GM19455 (cell line): Measurements from ENCODE around the gene ARGLU1.

ENCODE experiments used
- ATAC-seq: cut with Tn5 transposase; IDR thresholded peaks from one replicate; pipeline ENCODE4 v1.9.1; 2021; ENCODE audit not compliant: unreplicated experiment

The ARGLU1 gene

DNA sequence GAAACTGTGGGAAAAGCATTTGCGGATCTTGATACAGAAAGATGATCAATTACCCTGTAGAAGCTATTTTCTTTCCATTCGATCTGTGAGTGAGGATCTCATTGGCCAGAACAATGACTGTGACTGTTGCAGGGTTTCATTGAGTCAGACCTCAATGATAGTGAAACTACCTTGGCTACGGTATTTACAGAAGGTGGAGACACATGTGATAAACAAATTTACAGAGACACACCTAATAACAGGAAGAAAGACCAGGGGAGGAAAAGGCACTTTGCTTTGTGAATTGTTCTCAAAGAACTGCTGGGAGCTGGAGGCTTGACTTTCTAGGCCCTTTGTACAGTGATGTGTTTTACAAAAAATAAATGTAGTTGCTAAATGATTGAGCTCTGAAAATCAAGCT is 19.9 kb upstream of the ARGLU1 start:
- no peak for ATAC-seq

DNA sequence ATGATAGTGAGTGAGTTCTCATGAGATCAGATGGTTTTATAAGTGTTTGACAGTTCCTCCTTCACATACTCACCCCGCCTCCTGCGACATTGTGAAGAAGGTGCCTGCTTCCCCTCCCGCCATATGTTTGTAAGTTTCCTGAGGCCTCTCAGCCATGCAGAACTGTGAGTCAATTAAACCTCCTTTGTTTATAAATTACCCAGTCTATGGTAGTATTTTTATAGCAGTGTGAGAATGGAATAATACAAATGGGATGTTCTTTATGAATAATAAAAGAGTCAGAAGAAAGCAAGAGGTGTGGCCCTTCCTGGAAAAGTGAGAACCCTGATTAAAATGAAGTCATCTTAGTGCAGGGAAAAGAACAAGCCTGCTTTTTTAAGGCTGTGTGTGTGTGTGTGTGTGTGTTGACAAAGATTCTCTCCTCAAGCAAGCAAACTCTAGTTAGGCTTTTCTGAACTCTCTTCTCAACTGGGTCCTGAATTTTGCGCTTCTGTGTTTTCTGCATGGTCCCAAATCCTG is 18.8 kb upstream of the ARGLU1 start:
- ATAC-seq = no peak

- ATAC-seq = no peak
Observed at GRCh38 chr13:106581225-106581624, 13.3 kb upstream of the ARGLU1 start.

DNA sequence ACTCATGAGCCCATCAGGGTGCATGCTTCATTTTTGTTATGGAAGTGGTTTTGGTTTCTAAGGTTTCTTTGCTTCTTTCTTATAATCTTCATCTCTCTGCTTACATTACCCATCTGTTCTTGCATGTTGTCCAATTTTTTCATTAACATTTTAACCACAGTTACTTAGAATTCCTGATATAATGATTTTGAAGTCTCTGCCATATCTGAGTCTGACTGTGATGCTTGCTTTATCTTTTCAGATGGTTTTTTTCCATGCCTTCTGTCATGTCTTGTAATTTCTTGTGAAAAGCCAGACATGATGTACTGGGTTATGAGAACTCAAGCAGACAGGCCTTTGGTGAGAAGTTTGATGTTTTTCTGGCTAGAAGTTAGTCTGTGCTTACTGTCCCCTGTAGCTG is 8.0 kb upstream of the ARGLU1 start:
- ATAC-seq = no peak

DNA sequence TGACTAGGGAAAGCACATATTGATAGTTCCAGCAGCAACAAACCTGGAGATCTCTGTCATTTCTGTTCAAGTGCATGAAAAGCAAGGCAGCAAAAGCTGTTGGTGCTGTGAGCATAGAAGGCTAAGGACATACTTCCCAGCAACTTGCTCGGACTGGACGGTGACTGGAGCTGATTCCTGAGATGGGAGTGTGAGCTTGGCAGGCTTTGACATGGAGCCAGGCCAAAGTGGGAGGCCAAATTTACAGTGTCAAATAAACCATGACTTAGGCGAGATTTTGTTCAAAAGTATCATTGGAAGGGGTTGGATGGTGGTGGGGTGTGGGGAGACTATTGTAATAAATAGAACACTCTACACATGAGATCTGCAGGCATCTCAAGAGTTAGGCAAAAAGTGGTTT is 5.9 kb upstream of the ARGLU1 start:
- no peak for ATAC-seq

DNA sequence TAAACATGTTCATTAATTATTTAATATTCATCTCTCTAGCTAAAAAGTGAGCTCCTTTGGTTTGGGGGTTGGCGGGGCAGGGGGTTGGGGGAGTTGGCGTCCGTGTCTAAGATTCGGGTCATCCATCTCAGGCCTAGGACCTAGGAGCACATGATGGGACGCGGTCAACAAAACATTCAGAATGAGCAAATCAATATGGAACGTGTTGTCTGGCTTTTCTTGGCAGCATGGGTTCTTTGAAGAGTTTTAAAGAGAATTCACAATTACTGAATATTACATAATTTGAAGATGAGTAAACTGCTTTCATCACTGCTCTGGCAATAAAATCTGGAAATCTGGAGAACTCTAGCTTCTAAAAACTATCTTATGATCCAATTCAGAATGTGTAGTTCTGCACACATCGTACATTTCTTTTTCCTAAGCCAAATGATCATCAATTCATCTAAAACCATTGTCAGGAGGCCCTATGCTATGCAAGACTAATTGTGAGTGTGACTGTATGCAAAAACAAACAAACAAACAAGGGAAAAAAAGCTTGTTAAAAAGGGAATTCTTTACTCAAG is 5.4 kb upstream of the ARGLU1 start:
- no peak for ATAC-seq

GRCh38 chr13:106570299-106570852 is 2.4 kb upstream of the ARGLU1 start:
- ATAC-seq = peak; percentile 54

DNA sequence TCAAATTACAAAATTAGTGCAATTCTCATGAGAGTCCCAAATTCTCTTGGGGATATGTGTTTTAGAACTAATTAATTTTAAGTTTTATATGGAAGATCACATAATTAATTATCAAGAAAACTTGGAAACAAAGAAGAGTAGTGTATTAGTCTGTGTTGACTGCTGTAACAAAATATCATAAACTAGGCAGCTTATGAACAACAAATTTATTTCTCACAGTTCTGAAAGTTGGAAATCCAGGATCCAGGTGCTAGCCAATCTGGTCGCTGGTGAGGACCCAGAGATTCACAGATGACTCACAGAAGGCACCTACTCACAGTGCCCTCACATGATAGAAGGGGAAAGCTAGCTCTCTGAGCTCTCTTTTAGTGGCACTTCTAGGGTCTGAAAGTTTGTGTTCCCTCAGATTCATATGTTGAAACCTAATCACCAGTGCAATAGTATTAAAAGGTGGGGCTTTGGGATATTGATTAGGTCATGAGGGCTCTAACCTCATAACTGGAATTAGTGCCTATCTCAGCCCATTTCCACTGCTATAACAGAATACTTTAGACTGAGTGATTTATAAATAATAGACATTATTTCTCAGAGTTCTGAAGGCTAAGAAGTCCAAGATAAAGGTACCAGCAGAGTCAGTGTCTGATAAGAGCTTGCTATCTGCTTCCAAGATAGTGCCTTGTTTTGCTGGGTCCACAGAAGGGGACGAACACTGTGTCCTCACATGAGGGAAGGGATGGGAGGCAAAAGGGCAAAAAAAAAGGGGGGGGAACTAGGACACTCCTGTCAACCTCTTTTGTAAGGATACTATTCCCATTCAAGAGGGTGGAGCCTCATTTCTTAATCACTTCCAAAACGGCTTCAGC is 1.5 kb upstream of the ARGLU1 start:
- no peak for ATAC-seq

- ATAC-seq = peak; percentile 25
Observed at GRCh38 chr13:106568299-106569003, 514 bp upstream of the ARGLU1 start.

GRCh38 chr13:106566641-106567473 is 1.1 kb downstream of the ARGLU1 start:
- ATAC-seq = peak; percentile 32

DNA sequence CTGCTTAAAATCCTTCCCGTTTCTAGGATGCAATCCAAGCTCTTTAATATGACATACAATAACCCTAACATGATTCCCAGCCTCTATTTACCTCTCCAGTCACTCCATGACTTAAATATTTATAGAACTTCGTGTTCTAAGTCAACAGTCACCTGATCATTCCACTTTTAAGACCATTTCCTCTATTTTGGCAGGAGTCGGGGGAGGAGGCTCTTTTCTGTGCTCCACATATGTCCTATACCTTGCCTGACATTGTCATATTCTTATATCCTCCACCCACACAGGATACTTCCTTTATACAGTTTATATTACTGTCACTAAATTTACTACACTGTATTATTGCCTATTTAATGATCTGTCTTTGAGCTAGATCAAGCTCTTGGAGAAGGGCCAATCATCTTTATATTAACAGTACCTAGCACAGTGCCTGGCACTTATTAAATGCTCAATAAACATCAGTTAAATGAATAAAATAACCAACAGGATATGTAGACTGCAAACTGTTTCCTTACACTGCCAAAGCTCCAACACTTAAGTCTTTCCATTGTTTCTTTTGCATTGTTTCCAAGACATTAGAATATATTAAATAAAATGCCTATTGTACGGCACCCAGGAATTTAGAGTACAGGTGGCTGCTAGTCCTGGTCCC is 2.7 kb downstream of the ARGLU1 start:
- no peak for ATAC-seq

- no peak for ATAC-seq
Observed at GRCh38 chr13:106562301-106562700, 5.6 kb downstream of the ARGLU1 start.

GRCh38 chr13:106561551-106562170 is 6.3 kb downstream of the ARGLU1 start:
- peak; percentile 60 for ATAC-seq

- ATAC-seq = no peak
Observed at GRCh38 chr13:106560821-106561220, 7.1 kb downstream of the ARGLU1 start.

DNA sequence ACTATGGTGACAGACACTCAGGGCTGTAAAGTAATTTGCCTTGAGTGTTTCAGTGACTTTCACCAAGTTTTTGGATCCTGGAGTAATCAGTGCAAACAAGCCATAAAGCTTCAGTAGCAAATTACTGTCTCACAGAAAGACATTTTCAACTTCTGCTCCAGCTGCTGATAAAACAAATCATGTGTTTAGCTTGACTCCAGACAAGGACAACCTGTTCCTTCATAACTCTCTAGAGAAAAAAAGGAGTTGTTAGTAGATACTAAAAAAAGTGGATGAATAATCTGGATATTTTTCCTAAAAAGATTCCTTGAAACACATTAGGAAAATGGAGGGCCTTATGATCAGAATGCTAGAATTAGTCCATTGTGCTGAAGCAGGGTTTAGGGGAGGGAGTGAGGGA is 9.4 kb downstream of the ARGLU1 start:
- no peak for ATAC-seq

GRCh38 chr13:106555631-106556328 is 12.2 kb downstream of the ARGLU1 start:
- no peak for ATAC-seq

DNA sequence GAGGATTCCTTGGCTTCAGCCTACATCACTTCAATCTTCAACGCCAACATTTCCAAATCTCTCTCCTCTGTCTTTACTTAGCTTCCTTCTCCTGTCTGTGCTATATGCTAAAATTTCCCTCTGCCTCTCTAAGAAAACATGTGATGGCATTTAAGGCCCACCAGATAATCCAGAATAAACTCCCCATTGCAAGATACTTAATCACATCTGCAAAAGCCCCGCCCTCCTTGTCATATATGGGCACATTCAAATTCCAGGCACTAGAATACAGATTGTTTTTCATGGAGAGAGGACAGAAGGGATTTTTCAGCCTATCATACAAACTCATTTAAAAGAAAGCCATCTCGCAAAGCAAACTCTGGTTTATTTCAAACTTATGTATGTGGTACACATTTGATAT is 16.2 kb downstream of the ARGLU1 start:
- ATAC-seq = no peak

GRCh38 chr13:106551350-106551749 is 16.6 kb downstream of the ARGLU1 start:
- no peak for ATAC-seq

- ATAC-seq = no peak
Observed at GRCh38 chr13:106550570-106551135, 17.3 kb downstream of the ARGLU1 start.
